ENCODE measurements around the gene CEP78. TPM values are rescaled to one million over a fixed set of nuclear protein-coding genes. Genes with fewer than 3 reads are reported as not detected.

Gene CEP78, protein sequence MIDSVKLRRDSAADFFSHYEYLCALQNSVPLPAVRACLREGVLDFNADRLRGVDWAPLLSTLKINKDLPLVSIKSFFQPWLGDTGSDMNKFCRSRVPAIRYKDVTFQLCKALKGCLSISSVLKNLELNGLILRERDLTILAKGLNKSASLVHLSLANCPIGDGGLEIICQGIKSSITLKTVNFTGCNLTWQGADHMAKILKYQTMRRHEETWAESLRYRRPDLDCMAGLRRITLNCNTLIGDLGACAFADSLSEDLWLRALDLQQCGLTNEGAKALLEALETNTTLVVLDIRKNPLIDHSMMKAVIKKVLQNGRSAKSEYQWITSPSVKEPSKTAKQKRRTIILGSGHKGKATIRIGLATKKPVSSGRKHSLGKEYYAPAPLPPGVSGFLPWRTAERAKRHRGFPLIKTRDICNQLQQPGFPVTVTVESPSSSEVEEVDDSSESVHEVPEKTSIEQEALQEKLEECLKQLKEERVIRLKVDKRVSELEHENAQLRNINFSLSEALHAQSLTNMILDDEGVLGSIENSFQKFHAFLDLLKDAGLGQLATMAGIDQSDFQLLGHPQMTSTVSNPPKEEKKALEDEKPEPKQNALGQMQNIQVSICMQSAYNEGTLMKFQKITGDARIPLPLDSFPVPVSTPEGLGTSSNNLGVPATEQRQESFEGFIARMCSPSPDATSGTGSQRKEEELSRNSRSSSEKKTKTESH
- total RNA-seq (2021; ENCODE audit: unreplicated experiment), result 48.1 TPM
- 7.9 and 10.5 TPM in 2 replicates for polyA plus RNA-seq (2012)
- percentile 69 among the genes with signal in this experiment for Bru-seq, nascent RNA
- percentile 81 among the genes with signal in this experiment for BruChase-seq, experiment 1, labeled RNA remaining after a 6-hour chase
- percentile 76 among the genes with signal in this experiment for BruChase-seq, experiment 2, labeled RNA remaining after a 2-hour chase
- long read RNA-seq, full-length matches to known transcripts, result 48 of 82 reads
- long read RNA-seq, partial matches to known transcripts, result 8 of 82 reads
- long read RNA-seq, other reads (novel, unspliced or antisense), result 26 of 82 reads

DNA sequence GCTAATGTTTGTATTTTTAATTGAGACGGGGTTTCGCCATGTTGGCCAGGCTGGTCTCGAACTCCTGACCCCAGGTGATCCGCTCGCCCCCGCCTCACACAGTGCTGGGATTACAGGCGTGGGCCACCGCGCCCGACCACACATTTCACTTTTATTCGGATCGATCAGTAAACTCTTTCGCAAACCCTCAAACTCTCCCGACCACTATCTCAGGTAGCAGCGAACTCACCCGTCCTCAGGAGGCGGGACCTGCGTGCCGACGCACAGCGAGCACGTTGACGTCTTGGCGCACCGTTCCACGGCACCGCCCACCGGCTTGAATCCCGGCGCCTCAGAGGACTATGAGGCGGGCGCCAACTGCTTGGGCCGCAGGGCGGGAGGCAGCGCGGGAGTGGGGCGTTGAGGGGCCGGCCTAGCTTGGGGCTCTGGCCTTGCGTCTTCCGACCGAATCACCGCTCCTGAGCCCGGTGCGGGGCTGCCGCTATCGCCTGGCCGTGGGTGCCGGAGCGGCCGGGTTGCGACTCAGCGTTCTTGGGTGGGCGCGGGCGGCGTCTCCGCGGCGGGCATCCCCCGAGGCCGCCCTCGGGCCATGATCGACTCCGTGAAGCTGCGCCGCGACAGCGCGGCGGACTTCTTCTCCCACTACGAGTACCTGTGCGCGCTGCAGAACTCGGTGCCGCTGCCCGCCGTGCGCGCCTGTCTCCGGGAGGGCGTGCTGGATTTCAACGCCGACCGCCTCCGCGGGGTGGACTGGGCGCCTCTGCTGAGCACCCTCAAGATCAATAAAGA lies at the start of gene CEP78:
Gene CEP78, plus strand, starts transcription at position 314 of the 789 bp plus-strand sequence. Its CDS starts 276 bp downstream, at position 590.
- ATAC-seq, result peak; percentile 97
- Histone ChIP-seq H4K20me1 (ENCODE audit: insufficient read depth) (no peaks in the 10 kb centered on the region), H3K4me3 (replicated peaks in 1 of 2; ENCODE audit: low read depth in 1 of 2, low read length in 2 of 2) (peak within 1 kb of the TSS; percentile 85 to 97), H3K4me2 (ENCODE audit: low read length) (peak within 1 kb of the TSS; percentile 78), H3K4me1 (ENCODE audit: control insufficient read depth in 1 of 2, insufficient read depth in 2 of 2, low read length in 2 of 2) (peaks cover 2 to 12% of the 10 kb centered on the region in 2 experiments; a peak in 3 of 4 replicates), H3K9me2 (ENCODE audit: insufficient read depth) (no peaks in the 10 kb centered on the region), H2AFZ (ENCODE audit: low read depth, low read length, poor library complexity, severe bottlenecking) (peak within 1 kb of the TSS; percentile 59), H3K27ac (ENCODE audit: low read depth, low read length) (peak within 1 kb of the TSS; percentile 89), H3K36me3 (ENCODE audit: control insufficient read depth in 1 of 2, insufficient read depth in 2 of 2, low read length in 2 of 2) (peaks cover 3 to 8% of the 10 kb centered on the region in 2 experiments; a peak in 2 of 4 replicates), H3K9ac (ENCODE audit: low read length) (peak within 1 kb of the TSS; percentile 90), H3K79me2 (ENCODE audit: insufficient read depth, low read length) (peaks cover 36% of the 10 kb centered on the region), H3K9me3 (ENCODE audit: control insufficient read depth in 1 of 2, insufficient read depth in 1 of 2, low read depth in 1 of 2, low read length in 2 of 2) (no peaks in the 10 kb centered on the region), H3K27me3 (ENCODE audit: insufficient read depth, low read length) (no peaks in the 10 kb centered on the region)
- ChIA-PET POLR2A (no interaction called here), CTCF (no interaction called here), RAD21 (ENCODE audit: low non-redundant PET in 1 of 2, low total read pairs in 2 of 2, uncharacterized antibody in 2 of 2, unreplicated experiment in 2 of 2) (no interaction called here)
- intact Hi-C loops (cut with micrococcal nuclease), result no loop called here
- no TSS peak for BruUV-seq (replicated peaks)
- TF ChIP-seq ZFX (IDR thresholded peaks at IDR 0.05), result peak; percentile 95
- TF ChIP-seq CEBPB (IDR thresholded peaks at IDR 0.05; ENCODE audit: low read depth), result peak; percentile 30; the same call in 1 of the 2 replicates
- peak; percentile 53 for TF ChIP-seq SP1 (IDR thresholded peaks at IDR 0.05; ENCODE audit: low read depth)
- peak; percentile 10 for TF ChIP-seq TCF7L2 (IDR thresholded peaks at IDR 0.05; ENCODE audit: borderline replicate concordance, extremely low read depth, insufficient read depth, insufficient read length)
- TF ChIP-seq POLR2A (IDR thresholded peaks at IDR 0.05; ENCODE audit: borderline replicate concordance, extremely low read depth, insufficient read depth, insufficient read length), result peak; percentile 95
- TF ChIP-seq SIN3A (IDR thresholded peaks at IDR 0.05; ENCODE audit: low read depth), result peak; percentile 96
- peak; percentile 61; the same call in 1 of the 2 replicates for TF ChIP-seq CBX3 (IDR thresholded peaks at IDR 0.05; ENCODE audit: low read depth)
- no peak for TF ChIP-seq SRF (IDR thresholded peaks at IDR 0.05; ENCODE audit: low read depth)
- TF ChIP-seq ELF1 (IDR thresholded peaks at IDR 0.05; ENCODE audit: borderline replicate concordance, low read depth), result no peak
- TF ChIP-seq, protein P1, sequence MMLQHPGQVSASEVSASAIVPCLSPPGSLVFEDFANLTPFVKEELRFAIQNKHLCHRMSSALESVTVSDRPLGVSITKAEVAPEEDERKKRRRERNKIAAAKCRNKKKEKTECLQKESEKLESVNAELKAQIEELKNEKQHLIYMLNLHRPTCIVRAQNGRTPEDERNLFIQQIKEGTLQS (IDR thresholded peaks at IDR 0.05), result no peak
- TF ChIP-seq MAX (IDR thresholded peaks at IDR 0.05), result peak; percentile 76
- TF ChIP-seq EGR1 (IDR thresholded peaks at IDR 0.05; ENCODE audit: low read depth), result peak; percentile 63
- no peak for TF ChIP-seq REST (IDR thresholded peaks at IDR 0.05; ENCODE audit: low read depth)
- TF ChIP-seq ZNF274 (IDR thresholded peaks at IDR 0.05; ENCODE audit: low read depth, low read length), result no peak
- peak; percentile 96 for TF ChIP-seq POLR2AphosphoS5 (IDR thresholded peaks at IDR 0.05; ENCODE audit: low read depth, low read length)
- peak; percentile 85 for DNase-seq (ENCODE audit: low read depth, low spot score)
